Measurements from ENCODE around the gene FBXW11.

DNA sequence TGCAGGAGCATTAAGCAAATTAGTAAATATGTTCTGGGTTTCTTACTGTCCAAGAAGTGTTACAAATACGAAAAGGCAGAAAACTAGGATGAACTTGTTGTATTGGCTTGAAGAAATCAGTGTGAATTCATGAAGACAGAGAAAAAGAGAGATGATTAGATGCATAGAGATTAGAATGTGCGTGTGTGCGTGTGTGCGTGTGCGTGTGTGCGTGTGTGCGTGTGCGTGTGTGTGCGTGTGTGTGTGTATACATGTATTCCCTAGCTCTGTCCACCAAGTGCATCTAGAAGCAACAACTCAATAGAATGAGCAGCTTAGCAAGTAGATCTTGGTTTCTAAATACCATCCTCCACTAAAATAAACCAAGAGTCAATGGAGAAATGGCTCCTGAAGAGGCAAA, 179.3 kb downstream of the FBXW11 start:
- TF ChIP-seq, protein P1, sequence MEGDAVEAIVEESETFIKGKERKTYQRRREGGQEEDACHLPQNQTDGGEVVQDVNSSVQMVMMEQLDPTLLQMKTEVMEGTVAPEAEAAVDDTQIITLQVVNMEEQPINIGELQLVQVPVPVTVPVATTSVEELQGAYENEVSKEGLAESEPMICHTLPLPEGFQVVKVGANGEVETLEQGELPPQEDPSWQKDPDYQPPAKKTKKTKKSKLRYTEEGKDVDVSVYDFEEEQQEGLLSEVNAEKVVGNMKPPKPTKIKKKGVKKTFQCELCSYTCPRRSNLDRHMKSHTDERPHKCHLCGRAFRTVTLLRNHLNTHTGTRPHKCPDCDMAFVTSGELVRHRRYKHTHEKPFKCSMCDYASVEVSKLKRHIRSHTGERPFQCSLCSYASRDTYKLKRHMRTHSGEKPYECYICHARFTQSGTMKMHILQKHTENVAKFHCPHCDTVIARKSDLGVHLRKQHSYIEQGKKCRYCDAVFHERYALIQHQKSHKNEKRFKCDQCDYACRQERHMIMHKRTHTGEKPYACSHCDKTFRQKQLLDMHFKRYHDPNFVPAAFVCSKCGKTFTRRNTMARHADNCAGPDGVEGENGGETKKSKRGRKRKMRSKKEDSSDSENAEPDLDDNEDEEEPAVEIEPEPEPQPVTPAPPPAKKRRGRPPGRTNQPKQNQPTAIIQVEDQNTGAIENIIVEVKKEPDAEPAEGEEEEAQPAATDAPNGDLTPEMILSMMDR (IDR thresholded peaks at IDR 0.05): no peak
- no peak for TF ChIP-seq POLR2A (IDR thresholded peaks at IDR 0.05)
